HG03342 (cell line): ENCODE data around the gene KSR2.

Source experiments
- ATAC-seq: cut with Tn5 transposase; IDR thresholded peaks from one replicate; pipeline ENCODE4 v1.9.1; 2021; ENCODE audit warnings: mild to moderate bottlenecking, moderate library complexity; ENCODE audit not compliant: unreplicated experiment

Gene KSR2

GRCh38 chr12:117702741-117703140, 266.0 kb downstream of the KSR2 start:
- no peak for ATAC-seq

- ATAC-seq, result no peak
Observed at GRCh38 chr12:117699575-117699974, 269.2 kb downstream of the KSR2 start.

- no peak for ATAC-seq
Observed at GRCh38 chr12:117699118-117699517, 269.7 kb downstream of the KSR2 start.

- no peak for ATAC-seq
Observed at GRCh38 chr12:117695956-117696355, 272.8 kb downstream of the KSR2 start.

- no peak for ATAC-seq
Observed at GRCh38 chr12:117692512-117692911, 276.3 kb downstream of the KSR2 start.

- ATAC-seq, result no peak
Observed at GRCh38 chr12:117689857-117690256, 278.9 kb downstream of the KSR2 start.

GRCh38 chr12:117688446-117688845, 280.3 kb downstream of the KSR2 start:
- ATAC-seq, result no peak

GRCh38 chr12:117686911-117687377, 281.8 kb downstream of the KSR2 start:
- no peak for ATAC-seq

- ATAC-seq, result no peak
Observed at GRCh38 chr12:117686210-117686609, 282.6 kb downstream of the KSR2 start.

- ATAC-seq, result no peak
Observed at GRCh38 chr12:117685110-117685926, 283.5 kb downstream of the KSR2 start.

- ATAC-seq, result no peak
Observed at GRCh38 chr12:117684471-117684870, 284.3 kb downstream of the KSR2 start.

- no peak for ATAC-seq
Observed at GRCh38 chr12:117680312-117680711, 288.5 kb downstream of the KSR2 start.

- ATAC-seq, result no peak
Observed at GRCh38 chr12:117679776-117680175, 289.0 kb downstream of the KSR2 start.

- no peak for ATAC-seq
Observed at GRCh38 chr12:117674763-117675162, 294.0 kb downstream of the KSR2 start.

GRCh38 chr12:117674313-117674712, 294.5 kb downstream of the KSR2 start:
- no peak for ATAC-seq

GRCh38 chr12:117671734-117672133, 297.1 kb downstream of the KSR2 start:
- no peak for ATAC-seq

GRCh38 chr12:117664169-117664568, 304.6 kb downstream of the KSR2 start:
- ATAC-seq, result no peak

- no peak for ATAC-seq
Observed at GRCh38 chr12:117662620-117663395, 306.0 kb downstream of the KSR2 start.

GRCh38 chr12:117662220-117662619, 306.6 kb downstream of the KSR2 start:
- ATAC-seq, result no peak

GRCh38 chr12:117661471-117661870, 307.3 kb downstream of the KSR2 start:
- ATAC-seq, result no peak

GRCh38 chr12:117660896-117661295, 307.9 kb downstream of the KSR2 start:
- no peak for ATAC-seq

GRCh38 chr12:117658226-117658625, 310.6 kb downstream of the KSR2 start:
- no peak for ATAC-seq
